HepG2 (cell line): ENCODE measurements around the gene ZNF8. TPM values are rescaled to one million over a fixed set of nuclear protein-coding genes. Genes with fewer than 3 reads are reported as not detected.

ENCODE experiments used
- ATAC-seq: fragments of 200-7000 bp; cut with Tn5 transposase; 3 replicates; pipeline ENCODE4 v1.9.1; 2020; ENCODE audit warnings: mild to moderate bottlenecking, moderate library complexity
- BruUV-seq: library from RNA; stranded (reverse); fragments of 400-500 nt; replicated peaks from 2 replicates; lab custom pipeline; 2021; lab: Mats Ljungman, UMichigan
- CTCF ChIA-PET: fragments of 300-600 bp; formaldehyde crosslinking; extraction: SDS; loops from one replicate; lab custom pipeline; 2021; ENCODE audit warnings: low total read pairs, inconsistent platforms, low intra/inter-chr PET ratio; lab: Yijun Ruan, JAX
- POLR2A ChIA-PET: fragments of 350-600 bp; sonication (Branson Sonifier 250); formaldehyde crosslinking; loops from one replicate; lab custom pipeline; 2020; ENCODE audit warnings: antibody characterized with exemption, inconsistent platforms; lab: Yijun Ruan, JAX
- DNase-seq: peaks from one replicate; pipeline ENCODE4 v3.0.0-alpha.2; 2015; ENCODE audit warnings: low spot score
- FAIRE-seq: peaks from 3 replicates; lab custom pipeline; 2011; peaks lifted over from hg19 to GRCh38; lab: Jason Lieb, UNC
- H2AFZ ChIP-seq: one replicate; pipeline ENCODE4 v1.6.1; 2011; ENCODE audit warnings: low read length, inconsistent platforms
- H3K27ac ChIP-seq: fragments of 300-600 bp; 3 replicates; pipeline ENCODE4 v1.8.0; 2011; ENCODE audit warnings: mixed run types, mild to moderate bottlenecking, mixed read lengths, low read length, inconsistent platforms; ENCODE audit not compliant: insufficient read depth; ENCODE audit errors: extremely low read length
- H3K27me3 ChIP-seq, 2 experiments: fragments of 200-600 bp in 1 of 2; 2 replicates in 1 of 2; 3 replicates in 1 of 2; pipeline versions ENCODE4 v1.6.0 to v1.8.0; 2011; ENCODE audit warnings: low read length in 2 of 2, mild to moderate bottlenecking in 2 of 2, moderate library complexity in 2 of 2, inconsistent platforms in 1 of 2; ENCODE audit not compliant: insufficient read depth in 2 of 2, control insufficient read depth in 1 of 2
- H3K36me3 ChIP-seq, 2 experiments: fragments of 200-600 bp in 1 of 2; replicated peaks in 1 of 2; 2 replicates in 1 of 2; 3 replicates in 1 of 2; pipeline versions ENCODE4 v1.5.1 to v1.8.0; 2011; ENCODE audit warnings: low read length in 2 of 2, inconsistent platforms in 1 of 2; ENCODE audit not compliant: insufficient read depth in 2 of 2, control insufficient read depth in 1 of 2
- H3K4me1 ChIP-seq: 2 replicates; pipeline ENCODE4 v1.5.1; 2012; ENCODE audit warnings: low read length, inconsistent platforms; ENCODE audit not compliant: insufficient read depth
- H3K4me2 ChIP-seq: 2 replicates; pipeline ENCODE4 v1.6.0; 2011; ENCODE audit warnings: low read depth, low read length, inconsistent platforms
- H3K4me3 ChIP-seq, 3 experiments: fragments of 200-600 bp in 1 of 3; sonication (generic), shearing (Covaris generic) in 1 of 3; replicated peaks in 1 of 3; 2 replicates each; pipeline ENCODE4 v1.5.1; 2011 to 2016; ENCODE audit warnings: low read length in 3 of 3, inconsistent platforms in 2 of 3, low read depth in 2 of 3, mild to moderate bottlenecking in 2 of 3, control low read depth in 1 of 3, mixed read lengths in 1 of 3; ENCODE audit not compliant: insufficient read depth in 1 of 3
- H3K79me2 ChIP-seq: one replicate; pipeline ENCODE4 v1.6.1; 2011; ENCODE audit warnings: low read length, inconsistent platforms; ENCODE audit not compliant: insufficient read depth
- H3K9ac ChIP-seq: 2 replicates; pipeline ENCODE4 v1.6.0; 2011; ENCODE audit warnings: mild to moderate bottlenecking, low read depth, low read length, inconsistent platforms; ENCODE audit not compliant: insufficient read depth
- H3K9me3 ChIP-seq: 2 replicates; pipeline ENCODE4 v1.5.1; 2012; ENCODE audit warnings: mild to moderate bottlenecking, low read length
- H4K20me1 ChIP-seq: 2 replicates; pipeline ENCODE4 v1.6.0; 2011; ENCODE audit warnings: inconsistent platforms, mild to moderate bottlenecking, low read length, moderate library complexity; ENCODE audit not compliant: insufficient read depth
- ATF7-NPFF ChIP-seq: sonication (generic); formaldehyde crosslinking; IDR thresholded peaks from 2 replicates; pipeline ENCODE4 v1.8.1; 2023; ENCODE audit warnings: mild to moderate bottlenecking, low read depth, missing genetic modification reagents, moderate library complexity
- CEBPB ChIP-seq: IDR thresholded peaks from 2 replicates; pipeline ENCODE4 v1.6.1; 2011; ENCODE audit warnings: low read depth, low read length, improper control_type of control experiment, borderline replicate concordance
- MAFG ChIP-seq: sonication (generic); formaldehyde crosslinking; IDR thresholded peaks from 2 replicates; pipeline ENCODE4 v1.5.1; 2020; ENCODE audit warnings: mild to moderate bottlenecking, missing genetic modification reagents
- MTA1 ChIP-seq: sonication (generic); formaldehyde crosslinking; IDR thresholded peaks from 2 replicates; pipeline ENCODE4 v1.4.0; 2020; ENCODE audit warnings: missing genetic modification reagents, mild to moderate bottlenecking, borderline replicate concordance
- NRL ChIP-seq: sonication (generic); formaldehyde crosslinking; IDR thresholded peaks from 2 replicates; pipeline ENCODE4 v1.5.0; 2020; ENCODE audit warnings: missing genetic modification reagents, mild to moderate bottlenecking, moderate library complexity, borderline replicate concordance
- ZBTB8A ChIP-seq: sonication (generic); formaldehyde crosslinking; IDR thresholded peaks from 2 replicates; pipeline ENCODE4 v1.4.0; 2020; ENCODE audit warnings: mild to moderate bottlenecking, low read depth, missing genetic modification reagents, borderline replicate concordance
- WGBS: methylation state at CpG from one replicate; pipeline ENCODE4 v1.1.6; 2017; ENCODE audit warnings: low lambda C conversion rate; 5-methylcytosine and 5-hydroxymethylcytosine counted together
- in situ Hi-C: cut with HindIII; loops from 2 replicates; pipeline ENCODE4 v1.10.0; 2017; ENCODE audit warnings: low pct_unique_long_range_greater_than_20kb; ENCODE audit not compliant: extremely low pct_ligation_motif_present
- intact Hi-C: fragments of 100-400 bp; cut with micrococcal nuclease; formaldehyde crosslinking; loops from one replicate; pipeline ENCODE4 v1.10.0; 2022; ENCODE audit not compliant: unreplicated experiment
- polyA plus RNA-seq, 8 experiments: library from polyadenylated mRNA; depleted of rRNA in 3 of 8; stranded (reverse) in 7 of 8; unstranded in 1 of 8; fragments of >200 nt; fragmentation: Illumina TruSeq in 4 of 8; extraction: Trizol in 4 of 8; gene quantifications; 2 replicates each; pipeline versions ENCODE4 v1.2.1 to v1.2.3, GENCODE V29; 2011 to 2016; ENCODE audit warnings: low read depth in 4 of 8, missing spikeins in 1 of 8, mixed read lengths in 1 of 8; ENCODE audit not compliant: insufficient read depth in 1 of 8
- total RNA-seq, 5 experiments: library from RNA; depleted of rRNA; stranded (reverse); fragments of >200 nt; fragmentation: Illumina TruSeq; extraction: Trizol; gene quantifications; 2 replicates each; pipeline ENCODE4 v1.2.3, GENCODE V29; 2016; ENCODE audit warnings: low read depth in 1 of 5
- TF ChIP-seq, protein P1 (sequence below): sonication (generic); formaldehyde crosslinking; IDR thresholded peaks from 2 replicates; pipeline ENCODE4 v1.5.1; 2020; ENCODE audit warnings: missing genetic modification reagents, mild to moderate bottlenecking, borderline replicate concordance

The ZNF8 gene
- total and polyA plus RNA-seq, 2 of the 13 experiments (the other 11 are each of a cell fraction or from before 2014, with no cell fraction given) = 3.1 to 3.3 TPM

DNA sequence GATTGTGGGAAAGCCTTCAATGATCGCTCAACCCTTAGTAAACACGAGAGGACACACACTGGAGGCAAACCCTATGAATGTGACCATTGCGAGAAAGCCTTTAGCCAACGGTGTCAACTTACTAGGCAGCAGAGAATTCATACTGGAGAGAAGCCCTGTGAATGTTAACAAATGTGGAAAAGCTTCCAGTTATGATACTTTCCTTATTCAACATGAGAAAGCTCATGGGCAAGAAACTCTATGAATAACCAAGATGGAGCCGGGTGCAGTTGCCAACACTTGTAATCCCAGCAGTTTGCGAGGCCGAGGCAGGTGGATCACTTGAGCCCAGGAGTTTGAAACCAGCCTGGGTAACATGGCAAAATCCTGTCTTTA is 15.8 kb upstream of the ZNF8 start:
- BruUV-seq = no TSS peak
- FAIRE-seq (no peak), DNase-seq (no peak), ATAC-seq (no peak)
- no peak overlapping the region for H3K4me3 ChIP-seq
- WGBS = 96% methylated on average over 7 of the region's 7 CpGs
- no peaks in the 10 kb centered on the region for H4K20me1 ChIP-seq
- CTCF ChIA-PET = no interaction called here
- H3K27ac ChIP-seq = no peak overlapping the region
- no peaks in the 10 kb centered on the region for H3K79me2 ChIP-seq
- H3K36me3 ChIP-seq = peaks cover 10 to 45% of the 10 kb centered on the region in 2 experiments
- intact Hi-C loops (no loop called here), in situ Hi-C loops (loop anchor here (10.0 kb wide), 1 partner anchor 68 kb away; no protein-coding TSS in a partner anchor)
- H3K4me1 ChIP-seq = no peaks in the 10 kb centered on the region
- no peaks in the 10 kb centered on the region for H3K27me3 ChIP-seq
- H3K4me2 ChIP-seq = no peak overlapping the region
- POLR2A ChIA-PET = interaction anchor here (1.0 kb wide), 1 partner anchor 16 kb away, joined by 3 read pairs; the partner anchor contains the start of gene ZNF8
- H3K9ac ChIP-seq = no peak overlapping the region
- H2AFZ ChIP-seq = no peak overlapping the region
- TF ChIP-seq ZBTB8A (CRISPR knock-in tag) = no peak
- no peak for TF ChIP-seq CEBPB
- no peak for TF ChIP-seq MAFG (CRISPR knock-in tag)
- no peak for TF ChIP-seq MTA1 (CRISPR knock-in tag)
- TF ChIP-seq, protein P1, sequence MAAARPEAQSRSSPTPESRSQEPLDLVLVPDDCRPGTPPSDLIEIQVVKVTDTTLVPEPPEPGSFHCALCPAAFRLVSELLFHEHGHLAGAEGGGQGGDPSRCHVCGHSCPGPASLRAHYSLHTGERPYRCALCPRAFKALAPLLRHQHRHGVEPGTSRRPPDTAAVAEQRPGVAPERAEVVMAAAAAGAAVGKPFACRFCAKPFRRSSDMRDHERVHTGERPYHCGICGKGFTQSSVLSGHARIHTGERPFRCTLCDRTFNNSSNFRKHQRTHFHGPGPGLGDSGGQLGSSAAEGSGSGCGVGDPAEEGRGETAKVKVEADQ (CRISPR knock-in tag) = no peak
- H3K9me3 ChIP-seq = peaks cover 99% of the 10 kb centered on the region

DNA sequence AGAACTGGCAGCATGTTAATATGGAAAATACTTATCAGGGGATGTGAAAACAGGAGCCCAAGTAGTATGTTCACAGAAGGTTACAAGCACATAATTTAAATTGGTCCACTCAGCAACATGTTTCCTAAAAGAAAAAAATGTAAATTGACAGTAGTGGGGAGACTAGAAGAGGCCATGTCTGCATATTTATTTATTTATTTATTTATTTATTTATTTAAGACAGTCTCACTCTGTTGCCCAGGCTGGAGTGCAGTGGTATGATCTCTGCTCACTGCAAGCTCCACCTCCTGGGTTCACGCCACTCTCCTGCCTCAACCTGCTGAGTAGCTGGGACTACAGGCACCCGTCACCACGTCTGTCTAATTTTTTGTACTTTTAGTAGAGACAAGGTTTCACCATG is 13.7 kb upstream of the ZNF8 start:
- Histone ChIP-seq H2AFZ (no peak overlapping the region), H3K4me1 (no peaks in the 10 kb centered on the region), H3K9ac (no peak overlapping the region), H3K9me3 (peaks cover 96% of the 10 kb centered on the region), H4K20me1 (no peaks in the 10 kb centered on the region), H3K27me3 (no peaks in the 10 kb centered on the region), H3K27ac (no peak overlapping the region), H3K4me3 (no peak overlapping the region), H3K36me3 (peaks cover 6 to 26% of the 10 kb centered on the region in 2 experiments), H3K79me2 (no peaks in the 10 kb centered on the region), H3K4me2 (no peak overlapping the region)
- WGBS = 99% methylated on average over 3 of the region's 3 CpGs
- FAIRE-seq (no peak), ATAC-seq (no peak), DNase-seq (no peak)
- in situ Hi-C loops (loop anchor here (10.0 kb wide), 1 partner anchor 70 kb away; no protein-coding TSS in a partner anchor), intact Hi-C loops (no loop called here)
- ChIA-PET POLR2A (no interaction called here), CTCF (no interaction called here)
- TF ChIP-seq ATF7-NPFF (CRISPR knock-in tag) (no peak), NRL (CRISPR knock-in tag) (no peak)
- BruUV-seq = no TSS peak
